Esophagus squamous epithelium (tissue), 5 donors: ENCODE results near the gene STXBP6. TPM values are rescaled to one million over a fixed set of nuclear protein-coding genes. Genes with fewer than 3 reads are reported as not detected.

Source experiments
- DNase-seq: peaks from one replicate; lab custom pipeline; 2025; lab: John Stamatoyannopoulos, UW
- H3K27ac ChIP-seq, 4 donors: fragments of 200-600 bp; sonication (generic); one replicate each; pipeline ENCODE4 v1.5.1; 2016 to 2019; ENCODE audit warnings: mild to moderate bottlenecking in 1 of 4
- H3K27me3 ChIP-seq, 4 donors: fragments of 200-600 bp; sonication (generic); 1 replicate in 3 of 4; 2 replicates in 1 of 4; pipeline versions ENCODE4 v1.5.1 to v1.6.0; 2017 to 2021; ENCODE audit warnings: antibody characterized with exemption in 1 of 4
- H3K36me3 ChIP-seq, 3 donors: fragments of 200-600 bp; sonication (generic); one replicate each; pipeline ENCODE4 v1.5.1; 2016 to 2019
- H3K4me1 ChIP-seq, 3 donors: fragments of 200-600 bp; sonication (generic); one replicate each; pipeline ENCODE4 v1.5.1; 2017 to 2019
- H3K4me3 ChIP-seq, 4 donors: fragments of 200-600 bp; sonication (generic); 1 replicate in 3 of 4; 2 replicates in 1 of 4; pipeline ENCODE4 v1.5.1; 2016 to 2019; ENCODE audit warnings: mild to moderate bottlenecking in 2 of 4, moderate library complexity in 1 of 4
- H3K9me3 ChIP-seq, 3 donors: fragments of 200-600 bp; sonication (generic); one replicate each; pipeline ENCODE4 v1.5.1; 2016 to 2019
- CTCF ChIP-seq, 6 experiments: fragments of 450-650 bp in 4 of 6; fragments of 200-600 bp in 2 of 6; sonication (generic) in 2 of 6; IDR thresholded peaks; one replicate each; pipeline ENCODE4 v1.5.1; 2016 to 2019; ENCODE audit warnings: antibody characterized with exemption in 6 of 6, mild to moderate bottlenecking in 4 of 6, moderate library complexity in 4 of 6
- POLR2A ChIP-seq, 4 donors: fragments of 450-650 bp; IDR thresholded peaks; one replicate each; pipeline ENCODE4 v1.6.1; 2017; ENCODE audit warnings: antibody characterized with exemption in 4 of 4, mild to moderate bottlenecking in 4 of 4, moderate library complexity in 3 of 4
- WGBS, 2 donors: methylation state at CpG; one replicate each; pipeline ENCODE4 v1.1.5; 2018; 5-methylcytosine and 5-hydroxymethylcytosine counted together
- intact Hi-C: fragments of 100-400 bp; cut with DNase I; formaldehyde crosslinking; loops from one replicate; pipeline ENCODE4 v1.15.0; 2022
- total RNA-seq, 4 donors: library from RNA; depleted of rRNA; stranded (reverse); fragments of >200 nt; gene quantifications; one replicate each; pipeline ENCODE4 v1.1.0, GENCODE V29; 2016
- donor health status: DM: yes; HTN: yes; CAD: no.

Gene STXBP6
- total RNA-seq, 4 donors from 2014 or later = 1.2 to 9.7 (median 2.8) TPM

GRCh38 chr14:25041898-25042297, 8.0 kb downstream of the STXBP6 start:
- peaks cover 0 to 11% (median 0%) of the 10 kb centered on the region in 3 donors for H3K4me1 ChIP-seq
- intact Hi-C loops = no loop called here
- H3K9me3 ChIP-seq = no peaks in the 10 kb centered on the region
- H3K27ac ChIP-seq = no peak overlapping the region
- no peaks in the 10 kb centered on the region for H3K36me3 ChIP-seq
- 54 to 65% methylated on average over 2 of the region's 2 CpGs for WGBS, 2 donors
- H3K27me3 ChIP-seq = no peaks in the 10 kb centered on the region
- H3K4me3 ChIP-seq = no peak overlapping the region
- no peak for TF ChIP-seq CTCF (IDR thresholded peaks at IDR 0.05)
- no peak for TF ChIP-seq POLR2A (IDR thresholded peaks at IDR 0.05)
- no peak for DNase-seq

GRCh38 chr14:25041484-25041883, 8.5 kb downstream of the STXBP6 start:
- Histone ChIP-seq H3K27me3 (no peaks in the 10 kb centered on the region), H3K4me1 (peaks cover 0 to 11% (median 0%) of the 10 kb centered on the region in 3 donors), H3K4me3 (no peak overlapping the region), H3K27ac (no peak overlapping the region), H3K9me3 (no peaks in the 10 kb centered on the region), H3K36me3 (no peaks in the 10 kb centered on the region)
- TF ChIP-seq POLR2A (IDR thresholded peaks at IDR 0.05) = no peak
- TF ChIP-seq CTCF (IDR thresholded peaks at IDR 0.05) = no peak
- 72 to 83% methylated on average over 4 of the region's 4 CpGs for WGBS, 2 donors
- intact Hi-C loops = no loop called here
- no peak for DNase-seq

- intact Hi-C loops = no loop called here
- Histone ChIP-seq H3K27me3 (no peaks in the 10 kb centered on the region), H3K4me3 (no peak overlapping the region), H3K4me1 (peaks cover 0 to 16% (median 0%) of the 10 kb centered on the region in 3 donors), H3K27ac (no peak overlapping the region), H3K9me3 (no peaks in the 10 kb centered on the region), H3K36me3 (no peaks in the 10 kb centered on the region)
- no peak for DNase-seq
- TF ChIP-seq CTCF (IDR thresholded peaks at IDR 0.05) (no peak), POLR2A (IDR thresholded peaks at IDR 0.05) (no peak)
- 86% methylated on average over 2 of the region's 5 CpGs; no CpG with 5 or more reads in 1 of the 2 donors for WGBS, 2 donors
Observed at GRCh38 chr14:25039933-25040332, 10.0 kb downstream of the STXBP6 start.

- Histone ChIP-seq H3K27me3 (no peaks in the 10 kb centered on the region), H3K27ac (no peak overlapping the region), H3K4me1 (peaks cover 0 to 16% (median 0%) of the 10 kb centered on the region in 3 donors), H3K36me3 (no peaks in the 10 kb centered on the region), H3K4me3 (no peak overlapping the region), H3K9me3 (no peaks in the 10 kb centered on the region)
- TF ChIP-seq POLR2A (IDR thresholded peaks at IDR 0.05) (no peak), CTCF (IDR thresholded peaks at IDR 0.05) (no peak)
- 80 to 87% methylated on average over 4 of the region's 4 CpGs for WGBS, 2 donors
- intact Hi-C loops = no loop called here
- DNase-seq = no peak
Observed at GRCh38 chr14:25038044-25038668, 11.8 kb downstream of the STXBP6 start.

GRCh38 chr14:25037032-25037431, 12.9 kb downstream of the STXBP6 start:
- Histone ChIP-seq H3K36me3 (no peaks in the 10 kb centered on the region), H3K4me3 (no peak overlapping the region), H3K4me1 (peaks cover 0 to 8% (median 0%) of the 10 kb centered on the region in 3 donors), H3K9me3 (no peaks in the 10 kb centered on the region), H3K27ac (no peak overlapping the region), H3K27me3 (no peaks in the 10 kb centered on the region)
- TF ChIP-seq CTCF (IDR thresholded peaks at IDR 0.05) (no peak), POLR2A (IDR thresholded peaks at IDR 0.05) (no peak)
- DNase-seq = no peak
- 65 to 94% methylated on average over 2 of the region's 2 CpGs for WGBS, 2 donors
- intact Hi-C loops = no loop called here
